DMS79 (cell line): Measurements from ENCODE around the gene NEURL1B.

ENCODE experiments used
- DNase-seq: peaks from one replicate; lab custom pipeline; 2025; lab: John Stamatoyannopoulos, UW

Gene NEURL1B

GRCh38 chr5:172732201-172732865, 91.3 kb downstream of the NEURL1B start:
- DNase-seq, result no peak

- DNase-seq, result no peak
Observed at GRCh38 chr5:172733131-172733973, 92.3 kb downstream of the NEURL1B start.

- DNase-seq, result no peak
Observed at GRCh38 chr5:172733974-172734346, 92.9 kb downstream of the NEURL1B start.

GRCh38 chr5:172735141-172735831, 94.2 kb downstream of the NEURL1B start:
- DNase-seq, result no peak

GRCh38 chr5:172736508-172737135, 95.6 kb downstream of the NEURL1B start:
- DNase-seq, result no peak

GRCh38 chr5:172739375-172739774, 98.3 kb downstream of the NEURL1B start:
- DNase-seq, result no peak

GRCh38 chr5:172740428-172741205, 99.6 kb downstream of the NEURL1B start:
- no peak for DNase-seq
